B cell (primary cell): Measurements from ENCODE around the gene FAM107B. TPM values are rescaled to one million over a fixed set of nuclear protein-coding genes. Genes with fewer than 3 reads are reported as not detected.

Source experiments
- ATAC-seq: fragments of 200-7000 bp; cut with Tn5 transposase; one replicate; pipeline ENCODE4 v1.10.0; 2021; ENCODE audit warnings: low read depth, mild to moderate bottlenecking, moderate number of reproducible peaks, moderate library complexity
- CTCF ChIA-PET: fragments of 350-600 bp; sonication (Branson Sonifier 250); formaldehyde crosslinking; loops from one replicate; lab custom pipeline; 2021; ENCODE audit warnings: antibody characterized with exemption, inconsistent platforms; lab: Charles Lee
- POLR2A ChIA-PET: fragments of 350-600 bp; sonication (Branson Sonifier 250); formaldehyde crosslinking; loops from one replicate; lab custom pipeline; 2021; ENCODE audit warnings: antibody characterized with exemption; lab: Charles Lee
- DNase-seq: peaks from one replicate; pipeline ENCODE4 v3.0.0; 2013
- H2AFZ ChIP-seq: 2 replicates; pipeline ENCODE4 v1.6.1; 2012; ENCODE audit warnings: mild to moderate bottlenecking, low read depth, low read length; ENCODE audit not compliant: insufficient read depth, poor library complexity, severe bottlenecking
- H3K27ac ChIP-seq, 2 donors: 1 replicate in 1 of 2; 2 replicates in 1 of 2; pipeline ENCODE4 v1.5.1; 2012 to 2013; ENCODE audit warnings: low read length in 2 of 2, mild to moderate bottlenecking in 2 of 2, moderate library complexity in 1 of 2
- H3K27me3 ChIP-seq, 4 experiments: fragments of 200-600 bp in 1 of 4; sonication (generic) in 1 of 4; replicated peaks in 1 of 4; 1 replicate in 2 of 4; 2 replicates in 2 of 4; pipeline versions ENCODE4 v1.6.1 to v1.7.0; 2013 to 2016; ENCODE audit warnings: low read length in 3 of 4, mild to moderate bottlenecking in 2 of 4, mixed read lengths in 1 of 4, moderate library complexity in 1 of 4; ENCODE audit not compliant: insufficient read depth in 4 of 4, control insufficient read depth in 3 of 4; ENCODE audit errors: control extremely low read depth in 1 of 4
- H3K36me3 ChIP-seq, 2 experiments: replicated peaks in 1 of 2; 1 replicate in 1 of 2; 2 replicates in 1 of 2; pipeline versions ENCODE4 v1.6.1 to v1.7.1; 2013; ENCODE audit warnings: low read length in 1 of 2; ENCODE audit not compliant: insufficient read depth in 2 of 2, control insufficient read depth in 1 of 2; ENCODE audit errors: control extremely low read depth in 1 of 2, extremely low read depth in 1 of 2
- H3K4me1 ChIP-seq, 2 donors: fragments of 200-600 bp in 1 of 2; sonication (generic) in 1 of 2; 1 replicate in 1 of 2; 2 replicates in 1 of 2; pipeline versions ENCODE4 v1.5.1 to v1.6.1; 2013 to 2017; ENCODE audit warnings: low read length in 2 of 2; ENCODE audit not compliant: control insufficient read depth in 2 of 2, insufficient read depth in 2 of 2
- H3K4me2 ChIP-seq: replicated peaks from 2 replicates; pipeline ENCODE3; 2012; ENCODE audit warnings: mild to moderate bottlenecking, low read depth, low read length; ENCODE audit not compliant: poor library complexity, severe bottlenecking
- H3K4me3 ChIP-seq, 5 experiments: fragments of 200-600 bp in 1 of 5; sonication (generic) in 1 of 5; 1 replicate in 3 of 5; 2 replicates in 2 of 5; pipeline versions ENCODE4 v1.5.1 to v1.7.0; 2011 to 2016; ENCODE audit warnings: low read length in 4 of 5, mild to moderate bottlenecking in 4 of 5, low read depth in 2 of 5, control low read depth in 1 of 5, moderate library complexity in 1 of 5; ENCODE audit not compliant: insufficient read depth in 1 of 5; ENCODE audit errors: control extremely low read depth in 1 of 5, extremely low read depth in 1 of 5
- H3K79me2 ChIP-seq: fragments of 200-600 bp; sonication (generic); one replicate; pipeline ENCODE4 v1.6.0; 2016; ENCODE audit warnings: low read length; ENCODE audit not compliant: control insufficient read depth, insufficient read depth
- H3K9ac ChIP-seq: fragments of 200-600 bp; sonication (generic); 2 replicates; pipeline ENCODE4 v1.6.1; 2017; ENCODE audit warnings: mild to moderate bottlenecking, low read length, moderate library complexity
- H3K9me3 ChIP-seq, 3 donors: one replicate each; pipeline versions ENCODE4 v1.6.1 to v1.7.1; 2013; ENCODE audit warnings: low read length in 2 of 3; ENCODE audit not compliant: control insufficient read depth in 2 of 3, insufficient read depth in 1 of 3; ENCODE audit errors: control extremely low read depth in 1 of 3
- H4K20me1 ChIP-seq: 2 replicates; pipeline ENCODE4 v1.6.0; 2012; ENCODE audit warnings: mild to moderate bottlenecking, low read length; ENCODE audit not compliant: insufficient read depth, control insufficient read depth, poor library complexity, severe bottlenecking
- H3K27ac Mint-ChIP-seq: one replicate; pipeline ENCODE4 v1.8.0; 2021; ENCODE audit warnings: mixed read lengths
- H3K27me3 Mint-ChIP-seq: one replicate; pipeline ENCODE4 v1.8.0; 2021; ENCODE audit warnings: mixed read lengths
- H3K4me1 Mint-ChIP-seq: one replicate; pipeline ENCODE4 v1.8.0; 2021; ENCODE audit warnings: mixed read lengths
- H3K4me3 Mint-ChIP-seq: one replicate; pipeline ENCODE4 v1.8.0; 2021; ENCODE audit warnings: mixed read lengths
- H3K9me3 Mint-ChIP-seq: one replicate; pipeline ENCODE4 v1.8.0; 2022; ENCODE audit warnings: mixed read lengths; ENCODE audit not compliant: insufficient read depth
- EZH2 ChIP-seq: IDR thresholded peaks from 2 replicates; pipeline ENCODE4 v1.6.1; 2012; ENCODE audit warnings: borderline replicate concordance, low read depth, mild to moderate bottlenecking, moderate library complexity, low read length; ENCODE audit not compliant: insufficient read depth, poor library complexity, severe bottlenecking
- WGBS: methylation state at CpG from one replicate; pipeline ENCODE4 v1.1.5; 2013; ENCODE audit warnings: missing lambda C conversion rate; ENCODE audit not compliant: insufficient coverage; 5-methylcytosine and 5-hydroxymethylcytosine counted together
- intact Hi-C: fragments of 100-400 bp; cut with micrococcal nuclease; formaldehyde crosslinking; loops from one replicate; pipeline ENCODE4 v1.10.0; 2022
- polyA plus RNA-seq: library from polyadenylated mRNA; depleted of rRNA; stranded (reverse); fragments of >200 nt; gene quantifications from 2 replicates; pipeline ENCODE4 v1.2.3, GENCODE V29; 2012
- total RNA-seq, 2 donors: library from RNA; stranded (reverse); fragments of 120-200 nt in 1 of 2; gene quantifications; 1 replicate in 1 of 2; 2 replicates in 1 of 2; pipeline versions ENCODE4 v1.2.3 to v1.2.4, GENCODE V29; 2013 to 2022
- TF ChIP-seq, protein P1 (sequence below): fragments of 200-600 bp; IDR thresholded peaks from one replicate; pipeline ENCODE4 v1.8.0; 2022; ENCODE audit warnings: antibody characterized with exemption, mild to moderate bottlenecking

Gene FAM107B
- total and polyA plus RNA-seq, 2 donors (not counting 1 experiment from before 2014, with no cell fraction given), result 31.9 to 318 TPM

DNA sequence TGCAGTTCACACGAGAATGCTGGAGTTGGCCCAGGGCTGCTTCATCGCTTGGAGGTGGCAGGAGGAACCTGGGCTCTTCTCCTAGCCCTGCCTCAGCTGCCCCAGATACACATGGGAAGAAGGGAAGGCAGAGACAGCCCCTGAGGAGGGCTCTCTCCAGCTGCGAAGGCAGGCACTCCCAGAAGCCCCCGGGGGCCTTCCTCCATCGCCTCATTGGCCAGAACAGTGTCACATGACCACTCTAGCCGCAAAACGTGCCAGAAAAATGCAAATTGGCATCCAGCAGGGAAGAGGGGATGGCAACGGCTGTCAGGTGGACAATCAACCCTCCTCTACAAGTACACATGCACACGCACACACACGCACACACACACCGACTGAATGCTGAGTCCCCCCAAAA lies 226.2 kb downstream of the FAM107B start:
- intact Hi-C loops, result no loop called here
- no peak overlapping the region for H3K4me3 ChIP-seq
- POLR2A ChIA-PET, result no interaction called here
- CTCF ChIA-PET, result interaction anchor here (1.3 to 4.3 kb wide), 3 partner anchors 9 to 274 kb away, joined by 4 to 18 read pairs (median 4); no protein-coding TSS in a partner anchor
- H3K9ac ChIP-seq, result no peak overlapping the region
- Mint-ChIP-seq H3K27me3 (no peaks in the 10 kb centered on the region), H3K4me1 (peaks cover 78% of the 10 kb centered on the region), H3K9me3 (no peaks in the 10 kb centered on the region), H3K27ac (no peak overlapping the region), H3K4me3 (no peak overlapping the region)
- H3K4me1 ChIP-seq, result peaks cover 28 to 33% of the 10 kb centered on the region in 2 donors
- H3K9me3 ChIP-seq, result no peaks in the 10 kb centered on the region
- no peak overlapping the region for H3K4me2 ChIP-seq
- H3K27me3 ChIP-seq, result no peaks in the 10 kb centered on the region
- DNase-seq, result no peak
- peaks cover 0 to 28% of the 10 kb centered on the region in 2 experiments for H3K36me3 ChIP-seq
- H2AFZ ChIP-seq, result no peak overlapping the region
- peaks cover 43% of the 10 kb centered on the region for H4K20me1 ChIP-seq
- peak overlapping the region in 1 of 2 donors; percentile 27 for H3K27ac ChIP-seq
- ATAC-seq, result no peak
- WGBS, result 86% methylated on average over 6 of the region's 11 CpGs
- TF ChIP-seq, protein P1, sequence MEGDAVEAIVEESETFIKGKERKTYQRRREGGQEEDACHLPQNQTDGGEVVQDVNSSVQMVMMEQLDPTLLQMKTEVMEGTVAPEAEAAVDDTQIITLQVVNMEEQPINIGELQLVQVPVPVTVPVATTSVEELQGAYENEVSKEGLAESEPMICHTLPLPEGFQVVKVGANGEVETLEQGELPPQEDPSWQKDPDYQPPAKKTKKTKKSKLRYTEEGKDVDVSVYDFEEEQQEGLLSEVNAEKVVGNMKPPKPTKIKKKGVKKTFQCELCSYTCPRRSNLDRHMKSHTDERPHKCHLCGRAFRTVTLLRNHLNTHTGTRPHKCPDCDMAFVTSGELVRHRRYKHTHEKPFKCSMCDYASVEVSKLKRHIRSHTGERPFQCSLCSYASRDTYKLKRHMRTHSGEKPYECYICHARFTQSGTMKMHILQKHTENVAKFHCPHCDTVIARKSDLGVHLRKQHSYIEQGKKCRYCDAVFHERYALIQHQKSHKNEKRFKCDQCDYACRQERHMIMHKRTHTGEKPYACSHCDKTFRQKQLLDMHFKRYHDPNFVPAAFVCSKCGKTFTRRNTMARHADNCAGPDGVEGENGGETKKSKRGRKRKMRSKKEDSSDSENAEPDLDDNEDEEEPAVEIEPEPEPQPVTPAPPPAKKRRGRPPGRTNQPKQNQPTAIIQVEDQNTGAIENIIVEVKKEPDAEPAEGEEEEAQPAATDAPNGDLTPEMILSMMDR, result no peak
- TF ChIP-seq EZH2, result no peak
- H3K79me2 ChIP-seq, result peaks cover 100% of the 10 kb centered on the region

DNA sequence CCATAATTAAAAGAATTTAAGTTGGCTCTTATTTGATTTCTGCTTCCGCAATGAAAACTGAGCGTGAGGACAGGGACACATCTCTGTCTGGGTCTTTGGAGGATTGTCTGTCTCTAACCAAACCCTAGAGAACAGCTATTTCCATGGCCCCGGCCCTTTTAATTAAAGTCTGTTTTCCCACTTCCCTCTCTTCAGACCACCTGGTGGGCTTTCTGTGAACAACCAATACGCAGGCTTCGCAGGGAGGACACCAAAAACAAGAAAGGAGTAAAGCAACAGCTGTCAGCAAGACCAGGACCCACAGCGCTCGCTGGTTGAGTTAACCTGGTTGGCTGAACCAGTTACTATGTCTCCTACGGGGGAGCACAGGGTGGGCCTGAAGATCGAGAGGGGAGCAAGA lies 226.9 kb downstream of the FAM107B start:
- peak overlapping the region; percentile 73 for H3K27ac Mint-ChIP-seq
- H3K79me2 ChIP-seq, result peaks cover 100% of the 10 kb centered on the region

More for the DNA sequence above, 226.9 kb downstream of the FAM107B start:
- peaks cover 78% of the 10 kb centered on the region for H3K4me1 Mint-ChIP-seq
- H4K20me1 ChIP-seq, result peaks cover 43% of the 10 kb centered on the region
- H3K9me3 ChIP-seq, result no peaks in the 10 kb centered on the region
- no peak overlapping the region for H2AFZ ChIP-seq
- no peak overlapping the region for H3K4me2 ChIP-seq
- ChIA-PET POLR2A (no interaction called here), CTCF (interaction anchor here (0.9 to 4.3 kb wide), 4 partner anchors 10 to 275 kb away, joined by 3 to 18 read pairs (median 4); no protein-coding TSS in a partner anchor)
- H3K4me3 ChIP-seq, result no peak overlapping the region
- peak overlapping the region in 1 of 2 donors; percentile 27 for H3K27ac ChIP-seq
- TF ChIP-seq EZH2, result no peak
- TF ChIP-seq, protein P1, result peak; percentile 26
- peaks cover 0 to 30% of the 10 kb centered on the region in 2 experiments for H3K36me3 ChIP-seq
- no peak overlapping the region for H3K9ac ChIP-seq
- 63% methylated on average over 8 of the region's 9 CpGs for WGBS
- DNase-seq (no peak), ATAC-seq (no peak)
- H3K9me3 Mint-ChIP-seq, result no peaks in the 10 kb centered on the region
- intact Hi-C loops, result no loop called here
- H3K4me1 ChIP-seq, result peaks cover 28 to 36% of the 10 kb centered on the region in 2 donors
- H3K27me3 Mint-ChIP-seq, result no peaks in the 10 kb centered on the region
- peak overlapping the region; percentile 34 for H3K4me3 Mint-ChIP-seq
- no peaks in the 10 kb centered on the region for H3K27me3 ChIP-seq
